NCI-H1417 (cell line): ENCODE data around the gene MESP1.
A peak's percentile ranks its signal among the peaks of the same experiment; 100 is the strongest.
"Not testable (repeated sequence)": the region's sequence is repeated elsewhere in the genome, so short reads cannot be mapped to it uniquely, and the experiment has no call there.

Source experiments
- DNase-seq, 3 experiments: peaks; one replicate each; lab custom pipeline; 2025; lab: John Stamatoyannopoulos, UW

Gene MESP1, protein sequence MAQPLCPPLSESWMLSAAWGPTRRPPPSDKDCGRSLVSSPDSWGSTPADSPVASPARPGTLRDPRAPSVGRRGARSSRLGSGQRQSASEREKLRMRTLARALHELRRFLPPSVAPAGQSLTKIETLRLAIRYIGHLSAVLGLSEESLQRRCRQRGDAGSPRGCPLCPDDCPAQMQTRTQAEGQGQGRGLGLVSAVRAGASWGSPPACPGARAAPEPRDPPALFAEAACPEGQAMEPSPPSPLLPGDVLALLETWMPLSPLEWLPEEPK

DNA sequence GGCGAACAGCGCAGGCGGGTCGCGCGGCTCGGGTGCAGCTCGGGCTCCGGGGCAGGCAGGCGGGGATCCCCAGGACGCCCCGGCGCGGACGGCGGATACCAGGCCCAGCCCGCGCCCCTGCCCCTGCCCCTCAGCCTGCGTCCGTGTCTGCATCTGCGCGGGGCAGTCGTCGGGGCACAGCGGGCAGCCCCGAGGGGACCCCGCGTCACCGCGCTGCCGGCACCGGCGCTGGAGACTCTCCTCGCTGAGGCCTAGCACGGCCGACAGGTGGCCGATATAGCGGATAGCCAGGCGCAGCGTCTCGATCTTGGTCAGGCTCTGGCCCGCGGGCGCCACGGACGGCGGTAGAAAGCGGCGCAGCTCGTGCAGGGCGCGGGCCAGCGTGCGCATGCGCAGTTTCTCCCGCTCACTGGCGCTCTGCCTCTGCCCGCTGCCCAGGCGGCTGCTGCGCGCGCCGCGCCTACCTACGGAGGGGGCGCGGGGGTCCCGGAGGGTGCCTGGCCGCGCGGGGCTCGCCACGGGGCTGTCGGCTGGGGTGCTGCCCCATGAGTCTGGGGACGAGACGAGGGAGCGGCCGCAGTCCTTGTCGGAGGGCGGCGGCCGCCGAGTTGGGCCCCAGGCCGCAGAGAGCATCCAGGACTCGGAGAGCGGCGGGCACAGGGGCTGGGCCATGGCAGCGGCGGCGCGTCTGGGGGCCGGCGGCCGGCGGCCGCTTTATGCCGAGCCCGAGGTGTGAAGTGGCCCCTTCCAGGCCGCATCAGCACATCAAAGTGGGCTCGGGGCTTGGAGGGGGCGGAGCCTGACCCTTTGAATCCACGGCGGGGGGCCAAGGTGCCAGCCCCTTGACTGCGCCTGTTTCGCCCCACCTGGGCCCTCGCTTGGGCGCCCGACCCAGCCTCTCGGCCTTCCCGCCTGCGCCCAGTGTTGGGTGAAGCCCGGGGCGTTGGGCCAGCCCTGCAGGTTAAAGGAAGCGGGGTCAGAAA is at the start of gene MESP1:
MESP1 (minus strand) TSS at position 690 of the 983 bp plus-strand sequence; CDS start at position 672, 18 bp downstream.
- DNase-seq, result peak; percentile 93 to 97 (median 96)

DNA sequence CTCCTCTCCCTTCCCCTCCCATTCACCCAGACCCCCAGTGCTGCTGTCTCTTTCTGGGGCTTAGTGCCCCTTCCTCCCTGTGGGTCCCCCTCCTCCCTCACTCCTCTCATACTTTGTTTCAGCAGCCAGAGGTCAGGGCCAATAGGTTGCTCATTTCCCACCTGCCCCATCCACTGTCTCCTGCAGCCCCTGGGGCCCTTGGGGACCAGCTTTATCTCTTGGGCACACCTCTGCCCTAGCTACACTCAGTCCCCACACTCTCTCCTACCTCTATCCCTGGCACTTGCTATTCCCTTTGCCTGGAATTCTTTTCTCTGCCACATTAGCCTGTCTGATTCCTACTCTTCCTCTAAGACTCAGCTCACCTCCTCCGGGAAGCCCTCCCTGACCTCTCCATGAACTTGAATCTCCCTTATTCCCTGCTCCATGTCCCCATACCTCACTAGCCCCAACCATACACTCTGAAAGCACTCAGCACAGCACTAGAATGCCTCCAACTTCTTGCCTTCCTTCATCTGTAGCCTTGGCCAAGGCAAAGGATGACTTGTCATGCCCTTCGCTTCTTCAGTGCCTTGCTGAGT is 49.0 kb upstream of the MESP1 start:
- DNase-seq, result no peak

DNA sequence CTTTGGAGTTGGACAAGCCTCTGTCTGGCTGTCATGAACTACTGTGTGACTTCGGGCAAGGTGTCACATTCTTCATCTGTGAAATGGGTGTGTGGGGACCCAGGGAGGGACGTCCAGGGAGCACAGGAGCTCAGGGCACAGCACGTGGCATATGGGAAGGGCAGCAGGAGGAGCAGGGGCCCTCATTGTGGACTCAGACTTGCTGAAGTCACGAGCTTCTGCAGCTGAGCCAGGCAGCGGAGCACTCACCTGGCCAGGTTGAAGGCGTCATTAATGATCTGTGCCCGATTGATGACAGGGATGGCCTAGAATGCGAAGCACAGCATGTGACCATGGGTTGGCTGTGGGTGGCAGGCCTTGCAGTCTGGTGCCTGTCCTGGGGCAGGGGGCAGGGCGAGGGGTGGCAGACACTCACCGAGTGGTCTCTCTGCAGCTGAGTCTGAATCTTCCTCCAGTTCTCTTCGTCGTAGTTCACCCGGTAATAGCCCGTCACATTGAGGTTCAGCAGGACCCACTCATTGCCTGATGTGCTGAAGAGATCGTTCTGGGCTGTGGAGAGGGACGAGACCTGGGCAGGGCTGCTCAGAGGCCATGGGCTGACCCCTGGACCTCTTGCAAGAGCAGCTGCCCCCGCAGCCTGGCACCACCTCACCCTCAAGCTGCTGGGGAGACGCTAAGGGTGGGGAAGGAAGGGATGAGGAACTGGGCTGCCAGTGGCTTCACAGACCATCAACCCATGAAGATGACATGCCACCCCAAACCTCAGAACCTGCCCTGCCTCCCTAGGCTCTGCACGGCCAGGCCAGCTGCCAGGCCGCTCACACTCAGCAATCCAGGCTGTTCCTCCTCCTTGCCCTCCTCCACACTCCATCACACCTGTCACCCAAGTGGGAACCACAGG is 48.2 kb upstream of the MESP1 start:
- no peak for DNase-seq

DNA sequence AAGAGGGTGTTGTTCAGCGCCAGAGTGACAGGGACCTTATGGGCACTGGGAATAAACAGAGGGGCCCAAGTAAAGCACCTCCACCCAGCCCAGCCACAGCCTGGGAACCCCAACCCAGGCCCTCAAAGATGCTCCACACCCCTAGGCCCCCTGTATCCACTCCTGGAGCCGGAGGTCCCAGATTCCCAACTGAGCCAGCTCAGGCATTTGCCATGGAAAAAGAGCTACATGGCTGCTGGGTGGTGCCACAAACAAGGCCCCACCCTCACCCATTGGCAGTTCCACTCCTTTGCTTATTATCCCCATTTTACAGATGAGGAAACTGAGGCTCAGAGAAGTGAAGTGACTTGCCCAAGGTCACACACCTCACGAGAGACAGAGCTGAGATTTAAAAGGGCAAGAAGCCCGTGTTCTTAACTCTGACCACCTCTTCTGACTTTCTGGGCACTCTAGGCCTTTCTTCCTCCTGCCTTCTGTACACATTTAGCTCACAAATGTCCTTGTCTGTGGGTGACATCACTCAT is 46.7 kb upstream of the MESP1 start:
- DNase-seq, result no peak

DNA sequence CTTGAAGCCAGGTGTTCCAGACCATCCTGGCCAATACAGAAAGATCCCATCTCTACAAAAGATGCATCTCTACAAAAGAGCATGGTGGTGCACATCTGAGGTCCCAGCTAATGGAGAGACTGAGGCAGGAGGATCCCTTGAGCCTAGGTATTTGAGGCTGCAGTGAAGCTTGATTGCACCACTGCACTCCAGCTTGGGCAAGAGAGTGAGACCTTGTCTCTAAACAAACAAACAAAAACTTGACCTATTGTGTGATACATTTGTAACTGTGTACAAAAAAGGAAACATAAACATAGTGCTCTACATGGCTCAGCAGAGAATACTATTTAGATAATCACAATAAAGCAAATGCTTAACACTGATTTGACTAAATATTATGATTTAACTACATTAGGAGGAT is 44.9 kb upstream of the MESP1 start:
- no peak for DNase-seq

DNA sequence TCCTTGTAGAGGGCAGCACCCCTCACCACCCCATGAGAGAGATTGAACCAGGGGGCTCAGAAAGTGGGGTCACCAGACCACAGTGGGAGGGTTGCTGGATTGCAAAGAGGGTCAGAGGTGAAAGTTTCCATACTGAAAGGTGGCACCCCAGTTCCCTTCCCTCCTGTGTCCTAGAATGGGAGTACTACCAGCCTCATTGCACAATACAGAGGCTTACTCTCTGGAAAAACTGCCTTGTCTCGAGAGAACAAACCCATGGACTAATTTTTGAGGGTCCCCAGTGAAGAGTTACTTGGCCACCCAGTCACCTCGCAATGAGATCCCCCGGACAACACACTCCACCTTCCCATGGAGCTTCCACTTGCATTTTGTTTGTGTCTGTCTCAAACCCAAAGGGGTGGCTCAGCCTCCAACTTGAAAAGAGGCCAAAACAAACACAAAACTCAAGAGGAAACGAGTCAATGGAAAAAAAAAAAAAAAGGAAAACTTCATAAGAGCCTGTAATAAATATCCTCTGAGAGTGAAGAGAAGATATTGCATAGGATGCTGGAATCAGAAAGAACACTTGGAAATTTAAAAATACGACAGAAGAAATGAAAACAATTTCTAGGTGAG is 43.7 kb upstream of the MESP1 start:
- DNase-seq, result peak in 1 of 3 experiments; percentile 15

DNA sequence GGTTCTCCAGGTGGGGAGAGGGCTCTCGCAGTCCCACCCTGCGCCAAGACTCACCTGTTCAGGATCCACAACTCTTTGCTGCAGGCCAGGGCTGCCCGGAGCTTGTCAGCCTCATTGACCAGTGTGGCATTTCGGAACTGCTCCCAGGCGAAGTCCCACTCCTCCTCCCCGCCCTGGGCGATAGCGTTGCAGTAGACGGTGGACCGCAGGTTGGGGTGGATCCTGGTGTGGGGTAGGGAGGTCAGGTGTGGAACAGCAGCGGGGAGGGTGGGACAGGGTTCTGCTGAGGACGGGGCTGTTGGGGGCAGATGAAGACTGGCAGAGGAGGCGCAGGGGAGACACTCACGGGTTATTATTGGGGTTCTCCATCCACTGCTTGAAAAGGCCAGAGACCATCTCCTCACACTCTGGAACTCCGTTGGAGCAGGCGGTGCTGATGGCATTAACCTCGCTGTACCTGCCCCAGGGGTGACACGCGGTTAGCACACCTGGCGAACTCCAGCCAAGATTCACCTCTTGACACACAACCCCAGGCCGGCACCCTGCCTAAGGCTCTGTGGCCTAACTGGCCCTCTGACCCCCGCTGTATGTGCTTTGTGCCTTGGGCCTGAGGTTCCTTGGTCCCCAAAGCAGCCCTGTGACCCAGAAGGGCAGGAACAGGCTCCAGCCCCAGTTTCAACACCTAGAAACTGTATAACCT is 41.2 kb upstream of the MESP1 start:
- DNase-seq, result no peak

DNA sequence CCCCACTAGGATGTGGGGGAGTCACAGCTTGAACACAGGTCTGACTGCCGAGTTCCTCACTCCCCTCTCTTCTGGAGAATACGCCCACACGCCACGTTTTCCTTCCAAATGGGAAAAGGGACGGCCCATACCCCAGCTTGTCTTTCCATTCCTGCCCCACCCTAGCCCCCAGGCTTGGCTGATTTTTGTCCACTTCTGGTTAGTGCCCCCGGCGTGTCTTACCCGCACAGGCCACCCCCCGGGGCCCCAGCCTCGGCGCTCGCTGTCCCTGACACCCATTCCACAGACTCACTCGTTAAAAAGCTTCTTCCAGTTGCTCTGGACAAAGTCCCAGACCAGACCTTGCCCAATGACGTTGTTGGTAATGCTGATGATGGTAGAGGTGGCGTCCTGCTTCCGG is 39.6 kb upstream of the MESP1 start:
- DNase-seq, result no peak

DNA sequence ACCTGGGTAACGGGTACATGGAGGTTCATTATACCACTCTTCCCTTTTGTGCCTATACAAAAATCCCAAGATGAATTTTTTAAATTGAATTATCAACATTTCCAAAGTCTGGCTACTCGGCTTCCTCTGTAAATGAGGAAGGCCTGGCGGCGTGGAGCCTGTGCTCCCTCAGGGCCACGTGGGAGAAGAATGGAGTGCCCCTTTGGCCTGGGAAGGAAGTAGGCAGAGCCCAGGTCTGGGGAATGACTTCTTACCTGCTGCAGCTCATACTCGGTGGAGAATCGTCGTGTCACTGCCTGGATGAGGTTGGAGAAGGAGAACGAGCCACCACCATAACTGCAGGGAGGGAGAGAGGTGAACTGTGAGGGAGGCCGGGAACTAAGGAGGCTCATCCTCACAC is 39.2 kb upstream of the MESP1 start:
- DNase-seq, result no peak

DNA sequence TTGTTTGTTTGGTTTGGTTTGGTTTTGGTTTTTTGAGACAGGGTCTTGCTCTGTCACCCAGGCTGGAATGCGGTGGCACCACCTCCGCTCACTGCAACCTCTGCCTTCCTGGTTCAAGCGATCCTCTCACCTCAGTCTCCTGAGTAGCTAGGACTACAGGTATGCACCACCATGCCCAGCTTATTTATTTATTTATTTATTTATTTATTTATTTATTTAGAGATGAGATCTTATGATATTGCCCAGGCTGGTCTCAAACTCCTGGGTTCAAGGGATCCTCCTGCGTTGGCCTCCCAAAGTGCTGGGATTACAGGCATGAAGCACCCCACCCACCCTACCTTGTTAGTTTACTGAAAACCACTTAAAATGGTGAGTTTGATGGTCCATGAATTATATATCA is 37.5 kb upstream of the MESP1 start:
- not testable (repeated sequence) for DNase-seq

DNA sequence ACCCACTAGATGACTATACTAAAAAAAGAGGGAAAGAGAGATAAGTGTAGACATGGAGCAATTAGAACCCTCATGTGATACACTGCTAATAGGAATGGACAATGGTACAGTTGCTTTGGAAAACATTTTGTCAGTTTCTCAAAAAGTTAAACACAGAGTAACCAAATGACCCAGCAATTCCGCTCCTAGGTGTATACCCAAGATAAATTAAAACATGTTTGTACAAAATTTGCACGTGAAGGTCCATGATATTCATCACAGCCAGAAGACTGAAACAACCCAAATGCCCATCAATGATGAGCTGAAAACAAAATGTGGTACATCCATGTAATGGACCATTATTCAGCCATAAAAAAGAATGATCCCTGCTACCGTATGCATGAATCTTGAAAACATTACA is 36.9 kb upstream of the MESP1 start:
- no peak for DNase-seq

DNA sequence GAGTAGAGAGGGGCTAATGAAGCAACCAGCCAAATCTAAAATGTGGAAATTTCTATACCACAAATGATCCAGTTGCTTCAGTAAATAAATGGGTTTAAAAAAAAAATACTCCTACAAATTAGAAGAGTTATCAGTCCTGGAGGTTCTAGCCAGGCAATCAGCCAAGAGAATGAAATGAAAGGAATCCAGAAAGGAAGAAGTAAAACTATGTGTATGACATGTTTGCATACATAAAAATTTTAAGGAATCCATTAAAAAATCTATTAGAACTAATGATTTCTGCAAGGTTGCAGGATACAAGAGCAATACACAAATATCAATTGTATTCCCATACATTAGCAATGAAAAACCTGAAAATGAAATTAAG is 34.7 kb upstream of the MESP1 start:
- DNase-seq, result no peak

DNA sequence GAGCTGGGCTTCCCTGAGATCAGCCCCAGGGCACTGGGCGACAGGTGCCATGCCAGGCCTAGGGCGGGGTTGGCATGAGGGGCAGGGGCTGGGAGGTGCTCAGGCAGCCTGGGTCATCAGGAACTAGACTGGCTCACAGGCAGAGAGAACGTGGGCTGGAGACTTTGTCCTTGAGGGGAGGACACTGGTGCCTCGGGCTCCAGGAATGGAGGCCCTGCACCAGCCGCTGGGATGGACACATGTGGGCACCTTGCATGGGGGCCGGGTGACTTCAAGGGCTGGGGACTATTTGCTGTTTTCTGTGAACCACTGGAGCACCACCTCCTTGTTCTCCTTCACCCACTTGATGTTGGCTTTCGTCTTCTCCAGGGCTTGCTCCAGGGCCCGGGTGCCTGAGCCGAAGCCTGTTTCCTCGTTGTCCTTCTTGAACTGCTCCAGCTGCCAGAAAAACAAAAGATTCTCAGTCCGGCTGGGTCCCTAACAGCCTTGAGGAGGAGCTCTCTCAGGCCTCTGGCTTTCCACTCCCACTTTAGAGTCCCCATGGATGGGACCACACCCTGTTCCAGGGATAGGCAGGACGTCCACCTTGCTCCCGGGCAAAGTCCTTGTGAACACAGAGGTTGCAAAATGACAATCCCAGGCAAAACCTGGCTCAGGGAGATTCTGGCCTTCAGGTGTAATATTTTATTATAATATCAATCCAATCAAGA is 34.2 kb upstream of the MESP1 start:
- no peak for DNase-seq

DNA sequence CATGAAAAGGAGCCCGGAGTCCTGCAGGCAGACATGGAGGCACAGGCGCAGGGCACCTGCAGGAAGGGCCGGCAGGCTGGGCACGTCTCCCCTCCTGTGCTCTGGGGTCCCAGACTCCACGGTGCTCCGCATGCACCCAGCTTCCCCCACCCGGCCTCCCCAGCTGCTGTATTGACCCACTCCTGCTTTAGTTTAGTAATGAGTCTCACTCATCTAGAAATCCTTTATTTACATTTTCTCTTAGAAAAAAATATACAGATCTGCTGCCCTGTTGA is 33.6 kb upstream of the MESP1 start:
- DNase-seq, result no peak

DNA sequence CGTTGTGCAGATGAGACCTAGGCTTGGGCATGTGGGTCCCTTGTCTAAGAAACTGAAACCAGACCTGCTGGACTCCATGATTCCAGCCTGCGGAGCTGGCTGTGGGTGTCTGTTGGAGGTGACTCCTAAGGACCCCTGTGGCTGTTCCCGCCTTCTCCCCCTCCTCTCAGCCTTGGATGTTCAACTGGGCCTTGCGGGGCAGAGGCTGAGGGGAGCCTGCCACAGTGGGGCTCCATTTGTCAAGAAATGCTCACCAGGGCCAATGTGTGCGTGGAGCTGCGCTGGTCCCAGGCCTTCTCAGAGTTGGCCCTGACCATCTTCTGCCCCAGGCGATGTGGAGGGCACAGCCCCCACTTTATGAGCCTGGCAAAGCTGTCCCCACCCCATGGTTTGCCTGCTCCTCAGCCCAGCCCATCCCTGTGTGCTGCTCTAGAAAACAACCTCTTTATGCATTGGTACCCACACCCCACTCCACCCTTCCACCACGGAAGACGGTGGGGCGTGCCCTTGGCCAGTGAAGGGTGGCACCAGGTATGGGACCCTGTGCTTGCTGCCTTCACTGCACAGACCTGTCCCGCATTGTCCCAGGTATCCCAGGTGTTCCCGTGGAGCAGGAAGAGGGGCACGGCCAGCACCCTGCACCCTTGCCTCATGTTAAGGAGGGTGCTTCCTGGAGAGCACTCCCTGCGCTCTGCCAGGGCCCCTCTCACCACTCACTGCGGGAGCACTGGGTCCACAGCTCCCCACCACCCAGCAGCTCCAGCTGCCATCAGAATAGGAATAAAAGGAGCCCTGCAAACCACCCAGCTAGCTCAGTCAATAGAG is 33.0 kb upstream of the MESP1 start:
- no peak for DNase-seq

DNA sequence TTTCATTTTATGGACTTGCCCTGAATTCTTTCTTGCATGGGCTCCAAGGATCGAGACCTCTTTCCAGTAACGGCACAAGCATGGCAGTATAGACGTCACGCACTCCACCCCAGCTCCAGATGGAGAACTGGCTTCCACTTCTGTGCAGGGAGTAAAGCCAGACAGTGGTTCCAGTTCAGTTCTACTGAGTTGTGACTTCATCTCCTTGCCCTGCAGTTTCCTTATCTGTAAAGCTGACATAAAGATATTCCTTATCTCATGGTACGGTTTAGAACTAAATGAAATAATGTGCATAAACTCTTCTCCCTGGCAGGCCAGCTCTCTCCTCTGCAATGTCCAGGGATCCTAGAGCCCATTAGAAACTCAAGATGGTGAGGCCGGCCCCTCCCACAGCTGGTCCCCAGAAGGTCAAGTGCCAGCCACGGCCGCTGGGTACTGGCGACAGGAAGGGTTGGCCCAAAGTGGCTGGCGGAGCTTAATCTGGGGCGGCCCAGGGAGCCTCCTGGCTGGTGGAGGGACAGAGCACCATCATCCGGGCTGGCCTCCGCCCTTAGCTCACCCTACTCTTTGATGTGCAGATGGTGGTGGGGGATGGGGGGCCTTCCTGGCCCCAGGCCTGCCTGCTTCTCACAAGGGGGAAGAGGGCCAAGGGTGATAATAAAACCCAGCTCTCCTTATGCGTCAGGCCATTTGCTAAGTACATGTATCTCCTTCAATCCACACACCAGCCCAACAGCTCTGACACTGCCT is 32.2 kb upstream of the MESP1 start:
- no peak for DNase-seq

DNA sequence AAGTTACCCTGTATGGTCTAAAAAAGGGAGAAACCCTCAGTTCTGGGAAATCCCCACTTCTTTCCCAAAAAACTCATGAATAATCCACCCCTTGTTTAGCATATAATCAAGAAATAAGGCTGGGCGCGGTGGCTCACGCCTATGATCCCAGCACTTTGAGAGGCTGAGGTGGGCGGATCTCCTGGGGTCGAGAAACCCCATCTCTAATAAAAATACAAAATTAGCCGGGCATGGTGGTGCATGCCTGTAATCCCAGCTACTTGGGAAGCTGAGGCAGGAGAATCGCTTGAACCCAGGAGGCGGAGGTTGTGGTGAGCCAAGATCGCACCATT is 31.5 kb upstream of the MESP1 start:
- DNase-seq, result not testable (repeated sequence)

DNA sequence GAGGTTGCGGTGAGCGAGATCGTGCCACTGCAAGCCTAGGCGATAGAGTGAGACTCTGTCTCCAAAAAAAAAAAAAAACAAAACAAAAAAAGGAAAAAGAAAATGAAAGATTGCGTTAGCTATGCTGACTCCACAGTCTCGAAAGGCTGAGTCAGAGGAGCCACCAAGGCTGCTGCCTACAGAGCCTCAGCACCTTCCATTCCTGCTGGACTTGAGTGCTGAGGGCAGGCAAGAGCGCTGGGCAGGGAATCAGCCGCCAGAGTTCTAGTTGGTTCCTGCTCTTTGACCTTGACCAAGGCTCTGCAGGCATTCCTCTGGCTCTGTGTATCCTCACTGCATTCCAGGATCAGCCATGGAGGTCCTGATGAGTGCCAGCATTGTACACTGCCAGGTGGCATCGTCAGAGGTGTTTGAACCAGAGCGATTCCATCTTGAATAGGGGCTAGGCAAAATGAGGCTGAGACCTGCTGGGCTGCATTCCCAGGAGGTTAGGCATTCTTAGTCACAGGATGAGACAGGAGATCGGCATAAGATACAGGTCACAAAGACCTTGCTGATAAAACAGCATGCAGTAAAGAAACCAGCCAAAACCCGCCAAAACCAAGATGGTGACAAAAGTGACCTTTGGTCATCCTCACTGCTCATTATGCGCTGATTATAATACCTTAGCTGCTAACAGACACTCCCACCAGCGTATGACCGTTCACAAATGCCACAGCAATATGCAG is 31.0 kb upstream of the MESP1 start:
- DNase-seq, result no peak
